ENCODE results near the gene CFAP47. TPM values are rescaled to one million over a fixed set of nuclear protein-coding genes. Genes with fewer than 3 reads are reported as not detected.

The CFAP47 gene
- total and polyA plus RNA-seq, 2 of the 4 experiments (the other 2 are of a cell fraction): not detected

- H4K91ac ChIP-seq (ENCODE audit: insufficient read depth, low read depth, low read length): no peak overlapping the region
- no TSS peak for BruUV-seq (replicated peaks)
- DNase-seq: no peak
- no peaks in the 10 kb centered on the region for H3K4me1 ChIP-seq (ENCODE audit: control insufficient read depth, insufficient read depth, low read length)
- intact Hi-C loops (cut with micrococcal nuclease) (no loop called here), in situ Hi-C loops (cut with MboI; ENCODE audit: low sequenced_read_pairs) (no loop called here), dilution Hi-C loops (cut with HindIII; ENCODE audit: low sequenced_read_pairs, unreplicated experiment) (no loop called here)
- H3K4ac ChIP-seq (ENCODE audit: low read depth, low read length): no peak overlapping the region
- POLR2A ChIA-PET (ENCODE audit: unreplicated experiment): no interaction called here
- H3K27ac ChIP-seq (ENCODE audit: insufficient read depth, low read length): no peak overlapping the region
- no peak for ATAC-seq (ENCODE audit: low read depth)
- no peaks in the 10 kb centered on the region for H3K9me3 ChIP-seq (ENCODE audit: control insufficient read depth, insufficient read depth, low read length)
- no peak overlapping the region for H4K8ac ChIP-seq (ENCODE audit: low read depth in 2 of 2, low read length in 2 of 2)
- H2AK5ac ChIP-seq (ENCODE audit: low read depth, low read length): no peak overlapping the region
- no peak overlapping the region for H2AFZ ChIP-seq (replicated peaks; ENCODE audit: low read length, poor library complexity)
- H3K27me3 ChIP-seq (ENCODE audit: control insufficient read depth, insufficient read depth, low read length): no peaks in the 10 kb centered on the region
- no peak overlapping the region for H3K9ac ChIP-seq (ENCODE audit: low read depth, low read length)
- no peaks in the 10 kb centered on the region for H4K20me1 ChIP-seq (ENCODE audit: insufficient read depth, low read length)
- no peak overlapping the region for H3K4me2 ChIP-seq (ENCODE audit: low read depth, low read length)
- no peak overlapping the region for H2BK15ac ChIP-seq (ENCODE audit: low read depth, low read length)
- no peaks in the 10 kb centered on the region for H3K79me1 ChIP-seq (ENCODE audit: low read depth in 1 of 2, low read length in 2 of 2)
- CTCF ChIA-PET: no interaction called here
- H2AK9ac ChIP-seq (replicated peaks; ENCODE audit: low read depth, low read length, poor library complexity): no peak overlapping the region
- no peak overlapping the region for H3K18ac ChIP-seq (ENCODE audit: low read depth, low read length)
- no peak overlapping the region for H3K23ac ChIP-seq (ENCODE audit: low read depth, low read length)
- no peak for TF ChIP-seq MAZ (IDR thresholded peaks at IDR 0.05; ENCODE audit: borderline replicate concordance, low read depth, low read length)
- no peak for TF ChIP-seq MXI1 (IDR thresholded peaks at IDR 0.05; ENCODE audit: borderline replicate concordance, low read depth, low read length)
- TF ChIP-seq POLR2A (IDR thresholded peaks at IDR 0.05; ENCODE audit: low read depth, low read length): no peak
- TF ChIP-seq CHD1 (IDR thresholded peaks at IDR 0.05; ENCODE audit: low read depth, low read length): no peak
- no peak for TF ChIP-seq RCOR1 (IDR thresholded peaks at IDR 0.05; ENCODE audit: insufficient replicate concordance, low read length)
- TF ChIP-seq ELK1 (IDR thresholded peaks at IDR 0.05; ENCODE audit: borderline replicate concordance, low read depth, low read length): no peak
- TF ChIP-seq MAFK (IDR thresholded peaks at IDR 0.05; ENCODE audit: low read depth, low read length): no peak
- no peak for TF ChIP-seq SMC3 (IDR thresholded peaks at IDR 0.05; ENCODE audit: low read depth, low read length)
- TF ChIP-seq, protein P1, sequence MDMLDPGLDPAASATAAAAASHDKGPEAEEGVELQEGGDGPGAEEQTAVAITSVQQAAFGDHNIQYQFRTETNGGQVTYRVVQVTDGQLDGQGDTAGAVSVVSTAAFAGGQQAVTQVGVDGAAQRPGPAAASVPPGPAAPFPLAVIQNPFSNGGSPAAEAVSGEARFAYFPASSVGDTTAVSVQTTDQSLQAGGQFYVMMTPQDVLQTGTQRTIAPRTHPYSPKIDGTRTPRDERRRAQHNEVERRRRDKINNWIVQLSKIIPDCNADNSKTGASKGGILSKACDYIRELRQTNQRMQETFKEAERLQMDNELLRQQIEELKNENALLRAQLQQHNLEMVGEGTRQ (IDR thresholded peaks at IDR 0.05; ENCODE audit: low read depth, low read length): no peak
- TF ChIP-seq CEBPB (IDR thresholded peaks at IDR 0.05; ENCODE audit: low read depth, low read length): no peak
- no peak for TF ChIP-seq BHLHE40 (IDR thresholded peaks at IDR 0.05; ENCODE audit: low read depth, low read length)
- no peak for TF ChIP-seq RAD21 (IDR thresholded peaks at IDR 0.05; ENCODE audit: low read length)
- TF ChIP-seq CTCF (conservative IDR thresholded peaks at IDR 0.05; ENCODE audit: low read depth, low read length): no peak
- H4K5ac ChIP-seq (ENCODE audit: low read depth, low read length): no peak overlapping the region
- H2BK20ac ChIP-seq (ENCODE audit: low read depth, low read length): no peak overlapping the region
- no peak overlapping the region for H3K56ac ChIP-seq (ENCODE audit: extremely low read depth, insufficient read depth, low read length)
- H2BK120ac ChIP-seq (ENCODE audit: low read depth, low read length): no peak overlapping the region
- H3K36me3 ChIP-seq (ENCODE audit: control insufficient read depth, insufficient read depth, low read length): no peaks in the 10 kb centered on the region
- no peak overlapping the region for H3K14ac ChIP-seq (replicated peaks; ENCODE audit: low read depth, low read length)
- no peaks in the 10 kb centered on the region for H3K9me1 ChIP-seq (ENCODE audit: insufficient read depth, low read length)
- no peak overlapping the region for H2BK5ac ChIP-seq (ENCODE audit: low read depth, low read length, poor library complexity, severe bottlenecking)
- no peak overlapping the region for H3K4me3 ChIP-seq (ENCODE audit: insufficient read depth, low read depth, low read length)
These were observed 279.0 kb downstream of the CFAP47 start for GRCh38 chrX:36198575-36198974.

All from IMR-90 (cell line).